ENCODE results near the gene KCNN3.
A peak's percentile ranks its signal among the peaks of the same experiment; 100 is the strongest.

The KCNN3 gene

DNA sequence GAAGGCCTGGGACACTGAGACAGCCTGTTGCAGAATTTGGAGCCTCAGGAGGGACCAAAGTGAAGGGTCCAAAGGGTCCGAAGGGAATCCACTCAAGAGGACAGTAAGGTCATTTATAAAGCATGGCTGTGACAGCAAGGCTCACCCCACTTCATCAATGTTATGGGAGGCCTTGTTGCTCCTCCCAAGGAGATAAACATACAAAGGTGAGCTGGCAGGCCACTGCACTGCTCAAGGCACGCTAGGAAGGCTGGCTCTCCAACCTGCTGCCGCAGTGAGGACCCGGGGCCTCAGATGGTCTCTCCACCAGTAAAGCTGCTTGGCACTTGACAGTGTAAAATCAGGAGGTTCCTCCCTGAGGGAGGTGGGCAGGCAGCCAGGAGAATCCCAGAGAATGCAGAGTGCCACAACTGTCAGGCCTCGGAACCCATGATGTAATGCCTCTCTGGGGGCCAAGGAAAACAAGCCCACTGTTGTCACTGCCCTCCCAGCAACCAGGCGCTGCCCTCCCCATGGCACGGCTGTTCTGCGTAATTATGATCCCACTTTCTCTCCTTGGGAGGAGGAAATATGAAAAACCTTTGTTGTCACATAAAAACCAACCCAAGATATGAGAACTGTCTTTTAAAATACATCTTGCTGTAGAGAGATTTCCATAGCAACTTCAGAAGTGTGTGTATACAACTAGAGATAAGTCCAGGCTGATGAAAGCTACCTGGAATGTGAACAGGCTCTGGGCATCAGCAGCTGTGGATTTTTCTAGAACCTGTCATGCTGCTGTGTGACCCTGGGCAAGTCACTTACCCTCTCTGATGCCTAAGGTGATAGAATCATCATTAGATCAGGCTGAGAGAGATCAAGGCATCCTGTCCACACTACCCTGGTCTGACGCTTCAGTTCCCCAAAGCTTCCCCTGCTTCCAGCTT is 102.5 kb downstream of the KCNN3 start:
- no peak for DNase-seq

DNA sequence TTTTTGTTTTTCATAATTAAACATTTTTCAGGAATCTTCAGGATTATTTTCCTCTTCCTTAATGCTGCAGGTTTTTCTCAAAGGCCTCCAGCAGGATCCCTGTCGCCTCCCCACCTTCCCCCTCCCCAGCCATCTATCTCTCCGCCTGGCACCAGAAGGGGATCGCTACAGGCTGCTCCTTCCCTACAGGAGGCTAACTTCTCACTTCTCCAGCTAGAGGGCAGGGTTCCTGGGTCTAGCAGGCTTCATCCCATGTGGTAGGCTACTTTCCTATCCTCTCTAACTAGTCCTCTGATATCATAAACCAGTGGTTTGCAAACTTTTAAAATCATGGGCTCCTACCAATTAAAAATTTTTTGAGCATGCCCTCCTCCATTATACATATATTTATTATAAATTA is 104.1 kb downstream of the KCNN3 start:
- no peak for DNase-seq

DNA sequence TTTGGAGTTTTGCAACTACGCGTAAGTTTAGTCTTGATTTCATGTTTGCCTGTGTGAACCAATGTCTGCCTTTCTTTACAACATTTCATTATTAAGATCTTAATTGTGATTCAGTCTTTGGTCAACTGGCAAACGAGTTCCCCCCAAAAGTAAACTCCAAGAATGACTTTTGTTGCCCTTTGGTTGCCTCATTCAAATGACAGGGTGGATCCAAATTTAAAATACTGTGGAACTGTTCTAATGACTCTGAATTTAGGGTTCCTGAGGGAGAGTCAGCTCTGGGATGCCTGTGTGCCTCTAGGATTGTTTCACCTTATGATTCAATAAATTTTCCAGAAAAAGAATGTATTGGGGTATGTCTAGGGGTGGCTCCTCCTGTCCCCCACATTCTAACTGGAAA is 105.3 kb downstream of the KCNN3 start:
- DNase-seq, result no peak

DNA sequence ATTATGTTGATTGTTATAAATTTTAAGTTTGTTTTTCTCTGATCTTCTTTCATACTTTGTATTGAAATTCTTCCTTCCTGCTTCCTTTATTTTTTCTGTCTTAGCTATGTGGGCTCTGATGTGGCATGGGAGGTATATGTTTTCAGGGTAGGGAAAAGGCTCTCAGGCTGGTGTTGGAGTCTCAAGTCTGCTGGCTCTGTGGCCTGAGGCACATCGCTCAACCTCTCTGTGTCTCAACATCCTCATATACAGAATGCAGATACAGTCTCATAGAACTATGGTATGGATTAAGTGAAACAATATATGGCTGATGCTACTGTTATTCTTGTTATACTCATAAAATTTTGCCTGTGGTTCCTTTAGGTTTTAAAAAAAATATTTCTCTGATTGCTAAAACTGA is 105.9 kb downstream of the KCNN3 start:
- no peak for DNase-seq

DNA sequence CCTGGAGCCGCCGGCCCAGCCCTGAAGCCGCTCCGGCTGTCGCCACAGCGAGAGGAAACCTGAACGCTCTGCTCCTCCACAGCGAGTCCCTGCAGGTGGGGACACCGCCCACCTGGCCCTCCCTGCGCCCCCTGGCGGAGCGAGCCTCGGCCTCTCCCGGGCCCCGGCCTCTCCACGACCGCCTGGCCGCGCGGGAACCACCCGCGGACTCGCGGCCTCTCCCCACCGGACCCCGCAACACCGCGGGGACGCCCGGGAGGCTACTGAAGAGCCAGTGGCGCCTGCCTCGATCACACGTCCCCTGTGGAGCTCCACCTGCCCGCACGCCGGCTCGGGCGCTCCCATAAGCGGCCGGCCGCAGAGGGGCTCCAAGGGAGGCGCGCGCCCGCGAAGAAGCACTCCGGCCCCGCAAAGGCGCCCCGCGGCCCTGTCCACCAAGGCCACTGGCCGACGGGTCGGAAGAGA is 109.6 kb downstream of the KCNN3 start:
- DNase-seq, result no peak

DNA sequence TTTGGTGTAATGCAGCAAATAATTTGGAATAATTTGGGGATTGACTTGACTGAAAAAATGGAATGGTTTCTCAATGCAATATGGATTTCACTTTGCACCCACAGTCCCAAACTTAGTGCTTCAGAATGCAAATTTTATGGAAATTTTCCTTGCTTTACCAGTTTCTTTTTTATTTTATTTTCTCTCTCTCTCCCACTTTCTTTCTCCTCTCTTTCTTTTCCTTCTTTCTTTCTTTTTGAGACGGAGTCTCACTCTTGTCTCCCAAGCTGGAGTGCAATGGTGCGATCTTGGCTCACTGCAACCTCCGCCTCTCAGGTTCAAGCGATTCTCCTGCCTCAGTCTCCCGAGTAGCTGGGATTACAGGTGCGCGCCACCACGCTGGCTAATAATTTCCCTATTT is 110.3 kb downstream of the KCNN3 start:
- DNase-seq, result no peak

DNA sequence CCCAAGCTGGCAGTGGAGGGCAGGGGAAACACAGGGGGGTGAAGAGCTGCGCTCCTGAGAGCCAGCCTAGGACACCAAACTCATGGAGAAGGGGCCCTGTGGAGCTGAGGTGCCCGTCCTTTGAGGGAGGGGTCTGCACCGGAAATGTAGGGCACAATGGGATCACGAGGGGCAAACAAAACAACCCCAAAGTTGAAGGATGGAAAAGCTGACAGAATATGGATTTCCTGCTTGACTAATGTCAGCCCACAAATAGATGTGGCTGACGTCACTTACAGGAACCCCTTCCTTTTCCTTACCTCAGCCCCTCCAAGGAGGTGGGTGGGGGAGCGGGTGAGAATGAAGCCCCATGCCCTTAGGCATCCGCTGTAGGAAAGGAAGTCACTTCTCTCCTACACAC is 110.9 kb downstream of the KCNN3 start:
- no peak for DNase-seq

DNA sequence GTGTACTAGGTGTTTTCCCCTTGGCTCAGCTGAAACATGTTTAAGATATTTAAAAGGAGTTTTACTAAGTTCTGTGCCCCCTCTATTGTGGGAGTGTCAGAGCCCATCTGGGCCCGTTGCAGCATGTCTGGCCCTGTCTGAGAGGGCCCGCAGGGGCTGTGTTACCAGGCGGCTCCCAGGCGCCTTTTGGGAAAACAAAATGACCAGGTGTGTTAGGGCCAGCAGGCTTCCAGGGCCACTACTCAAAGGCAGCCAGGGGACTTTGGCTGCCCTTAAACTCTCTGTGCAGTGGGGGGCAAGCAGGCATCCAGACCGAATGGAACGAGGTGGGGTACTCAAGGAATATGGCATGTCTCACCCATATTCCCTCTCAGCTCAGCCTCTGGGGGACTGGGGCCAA is 111.7 kb downstream of the KCNN3 start:
- DNase-seq, result no peak

DNA sequence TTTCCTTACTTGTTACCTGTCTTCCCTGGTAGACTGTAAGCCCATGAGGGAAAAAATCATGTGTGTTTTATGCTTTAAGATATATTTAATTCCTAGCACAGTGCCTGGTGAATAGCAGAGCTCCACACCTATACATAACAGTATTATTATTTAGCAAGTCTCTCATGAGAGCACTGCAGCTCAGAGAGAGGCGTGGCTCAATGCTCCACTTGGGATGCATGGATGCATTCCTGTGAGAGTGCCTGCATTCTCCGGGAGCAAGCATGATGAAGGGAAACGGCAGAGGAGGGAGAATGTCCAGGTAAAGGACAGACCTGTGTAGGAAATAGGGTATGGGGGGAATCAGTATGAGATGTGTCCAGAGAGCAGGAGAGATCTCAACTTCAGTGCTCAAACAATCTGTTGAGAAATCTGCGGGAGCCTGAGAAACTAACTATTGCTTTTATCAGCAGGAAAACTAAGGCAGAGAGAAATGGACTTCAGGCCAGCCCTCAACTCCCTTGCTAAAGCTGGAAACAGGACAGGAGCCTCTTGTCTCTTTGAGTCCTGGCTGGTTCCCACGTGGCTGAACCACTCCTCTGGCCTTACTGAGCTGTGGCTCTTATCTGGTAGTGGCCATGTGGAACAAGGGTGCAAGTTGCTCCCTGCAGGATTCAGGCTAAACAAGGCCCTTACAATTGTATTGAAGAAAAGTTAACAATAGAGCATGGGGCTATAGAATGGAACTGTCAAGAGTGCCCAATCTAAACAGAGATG is 113.1 kb downstream of the KCNN3 start:
- DNase-seq, result no peak

DNA sequence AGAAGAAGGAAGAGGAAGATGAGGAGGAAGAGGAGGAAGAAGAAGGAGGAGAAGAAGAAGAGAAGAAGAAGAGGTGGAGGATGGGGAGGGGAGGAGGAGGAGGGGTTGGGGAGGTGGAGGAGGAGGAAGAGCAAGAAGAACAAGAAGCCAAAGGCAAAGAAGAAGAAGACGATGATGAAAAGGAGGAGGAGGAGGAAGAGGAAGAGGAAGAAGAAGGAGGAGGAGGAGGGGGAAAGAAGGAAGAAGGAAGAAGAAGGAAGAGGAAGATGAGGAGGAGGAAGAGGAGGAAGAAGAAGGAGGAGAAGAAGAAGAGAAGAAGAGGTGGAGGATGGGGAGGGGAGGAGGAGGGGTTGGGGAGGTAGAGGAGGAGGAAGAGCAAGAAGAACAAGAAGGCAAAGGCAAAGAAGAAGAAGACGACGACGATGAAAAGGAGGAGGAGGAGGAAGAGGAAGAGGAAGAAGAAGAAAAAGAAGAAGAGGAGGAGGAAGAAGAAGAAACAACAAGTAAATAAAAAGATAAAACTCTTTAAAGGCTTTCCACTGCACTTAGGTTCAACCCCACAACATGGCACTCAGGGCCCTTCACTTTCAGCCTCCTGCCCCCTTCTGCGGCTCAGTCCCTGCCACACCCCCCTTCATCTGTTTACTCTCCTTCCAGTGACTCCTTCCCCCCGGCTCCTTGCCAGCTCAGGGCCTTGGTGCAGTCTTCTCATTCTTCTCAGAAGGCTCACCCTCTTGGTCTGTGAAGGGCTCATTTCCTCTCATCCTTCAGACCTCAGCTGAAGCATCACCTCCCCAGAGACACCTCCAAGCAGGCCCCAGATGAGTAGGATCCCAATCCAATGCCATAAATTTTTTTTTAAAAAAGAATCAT is 114.0 kb downstream of the KCNN3 start:
- no peak for DNase-seq

DNA sequence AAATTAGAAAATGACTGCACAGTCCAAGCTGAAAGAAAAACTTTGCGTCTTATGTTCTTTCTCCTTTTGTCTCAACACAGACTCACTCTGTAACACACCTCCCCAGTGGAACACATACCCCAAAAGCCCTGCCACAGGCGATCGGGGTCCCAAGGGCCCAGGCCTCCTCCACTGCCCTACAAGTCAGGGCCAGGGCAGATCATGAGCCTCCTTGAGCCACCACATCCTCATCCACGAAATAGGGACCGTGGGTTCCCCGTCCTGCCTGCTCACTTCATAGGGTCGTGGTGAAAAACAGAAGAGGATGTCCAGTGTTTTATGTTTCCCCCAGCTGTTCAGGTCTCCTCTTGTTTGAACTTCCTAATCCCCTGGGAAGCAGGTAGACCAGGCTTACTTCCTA is 116.7 kb downstream of the KCNN3 start:
- DNase-seq, result no peak

DNA sequence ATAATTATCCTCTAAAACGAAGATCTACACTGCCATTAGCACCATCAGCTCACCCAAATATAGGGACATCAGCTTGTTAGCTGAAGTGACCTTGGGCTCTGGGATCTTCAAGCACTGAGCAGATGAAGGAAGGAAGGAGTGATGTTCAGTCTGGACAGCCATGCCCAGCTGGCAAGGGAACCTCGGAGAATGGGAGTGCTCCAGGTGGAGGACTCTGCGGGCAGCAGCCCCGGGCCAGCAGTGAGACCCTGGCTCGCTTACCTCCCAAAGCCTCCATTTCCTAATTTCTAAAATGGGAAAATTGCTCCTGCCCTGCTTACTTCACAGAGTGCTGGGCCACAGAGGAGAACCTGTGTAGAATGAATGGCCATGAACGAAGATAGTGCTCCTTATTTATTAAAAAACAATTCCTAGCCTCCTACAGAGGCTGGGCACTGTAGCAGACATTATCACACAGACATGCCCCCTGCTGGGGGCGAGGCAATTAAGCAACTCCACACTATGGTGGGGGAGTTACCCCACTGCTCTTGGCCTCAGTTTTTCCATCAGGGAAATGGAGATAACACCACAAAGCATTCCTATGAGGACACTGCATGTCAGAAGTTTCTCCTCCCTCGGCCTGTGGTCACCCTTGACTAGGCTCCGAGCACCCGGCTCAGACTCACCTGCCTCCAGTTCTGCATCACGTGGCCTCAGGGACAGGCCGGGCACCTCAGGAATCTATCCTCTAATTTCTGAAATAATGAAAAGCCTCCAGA is 117.6 kb downstream of the KCNN3 start:
- no peak for DNase-seq

DNA sequence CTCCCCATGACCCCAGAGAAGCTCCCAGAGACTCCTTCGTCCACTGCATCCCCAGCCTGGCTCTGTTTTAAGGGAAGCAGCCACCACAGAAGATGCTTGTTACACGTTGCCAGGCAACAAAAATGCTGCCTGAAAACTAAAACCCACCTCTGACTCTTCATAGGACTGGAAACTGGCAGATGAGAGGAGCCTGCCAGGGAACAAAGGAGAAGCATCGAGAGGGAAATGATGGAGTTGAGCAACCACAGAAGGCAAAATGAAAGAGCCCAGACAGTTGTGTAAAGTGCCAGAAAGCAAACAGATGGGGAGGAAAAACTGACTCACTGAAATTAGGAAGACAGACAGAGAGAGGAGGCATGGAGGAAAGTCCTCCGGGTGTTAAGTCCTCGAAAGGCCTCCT is 118.4 kb downstream of the KCNN3 start:
- peak in 1 of 2 experiments; percentile 97 for DNase-seq

DNA sequence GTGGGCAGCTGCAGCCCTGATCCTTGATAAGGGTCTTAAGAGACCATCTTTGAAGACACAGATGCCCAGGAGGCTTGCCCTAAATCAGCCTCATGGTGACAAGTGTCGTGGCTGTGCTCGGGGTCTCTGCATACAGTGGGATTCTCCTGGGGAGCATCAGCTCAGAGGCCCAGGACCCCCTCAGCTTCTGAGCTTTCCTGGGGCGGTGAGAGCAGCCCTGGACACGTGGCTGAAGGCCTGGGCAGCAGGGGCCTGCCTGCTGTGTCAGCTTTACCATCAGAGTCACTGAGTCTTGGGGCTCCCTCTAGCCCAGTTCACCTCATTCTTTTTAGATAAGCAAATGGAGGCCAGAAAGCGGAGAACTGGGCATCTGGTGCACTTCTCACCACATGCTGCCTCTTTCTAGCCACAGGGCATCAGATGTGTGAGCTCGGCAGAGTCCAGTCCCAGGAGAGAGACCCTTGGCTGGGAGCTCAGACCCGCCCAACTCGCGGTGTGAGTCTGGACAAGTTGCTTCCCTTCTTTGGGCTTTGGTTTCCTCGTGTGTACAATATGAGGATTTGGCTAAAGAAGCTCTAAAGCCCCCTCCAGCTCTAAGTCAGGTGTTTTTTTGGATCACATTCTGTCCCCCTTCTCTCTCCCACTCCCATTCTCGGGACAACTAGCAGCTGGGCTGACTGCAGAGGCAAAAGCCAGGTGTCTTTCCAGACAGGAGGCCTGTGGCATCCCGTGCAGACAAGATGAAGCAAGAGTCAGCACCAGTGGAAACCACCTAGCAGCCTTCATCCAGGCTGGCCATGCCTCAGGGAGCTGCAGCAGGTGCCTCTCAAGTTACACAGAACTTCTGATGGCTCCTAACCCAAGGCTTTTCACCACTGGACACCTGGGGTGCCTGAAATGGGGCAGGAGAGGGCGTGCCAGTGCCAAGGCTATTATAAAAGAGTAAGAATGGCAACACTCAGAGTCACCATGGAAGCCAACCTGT is 119.1 kb downstream of the KCNN3 start:
- peak; percentile 91 to 97 for DNase-seq

DNA sequence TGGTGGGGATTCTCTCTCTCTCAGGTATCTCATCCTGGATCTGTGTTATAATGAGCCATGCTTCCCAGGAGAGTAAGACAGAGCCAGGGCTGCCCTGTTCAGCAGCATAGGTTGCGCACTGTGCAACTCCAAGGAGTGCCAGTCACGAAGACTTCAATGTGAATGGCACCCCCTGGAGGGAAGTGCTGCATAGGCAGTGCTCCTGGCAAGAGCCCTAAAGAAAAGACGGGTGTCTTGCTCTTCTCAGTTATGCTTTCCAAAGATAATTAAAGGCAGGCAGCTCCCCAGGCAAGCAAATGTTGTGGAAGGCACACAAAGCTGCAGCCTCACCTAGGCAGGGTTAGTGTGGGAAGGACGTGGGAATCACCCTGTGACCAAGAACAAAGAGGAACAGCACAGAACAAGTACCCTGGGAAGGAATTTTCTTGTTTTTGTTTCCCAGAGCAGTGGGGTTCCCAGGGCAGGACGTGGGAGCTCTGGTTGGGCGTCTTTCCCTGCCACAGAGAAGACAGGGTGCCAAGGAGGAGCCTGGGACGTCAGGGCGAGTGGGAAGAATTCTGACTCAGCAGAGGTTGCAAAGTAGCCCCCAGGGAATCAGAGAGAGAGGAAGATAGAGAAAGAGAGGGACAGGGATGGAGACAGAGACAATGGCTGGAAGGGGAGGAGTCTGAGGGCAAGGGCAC is 120.9 kb downstream of the KCNN3 start:
- DNase-seq, result no peak

DNA sequence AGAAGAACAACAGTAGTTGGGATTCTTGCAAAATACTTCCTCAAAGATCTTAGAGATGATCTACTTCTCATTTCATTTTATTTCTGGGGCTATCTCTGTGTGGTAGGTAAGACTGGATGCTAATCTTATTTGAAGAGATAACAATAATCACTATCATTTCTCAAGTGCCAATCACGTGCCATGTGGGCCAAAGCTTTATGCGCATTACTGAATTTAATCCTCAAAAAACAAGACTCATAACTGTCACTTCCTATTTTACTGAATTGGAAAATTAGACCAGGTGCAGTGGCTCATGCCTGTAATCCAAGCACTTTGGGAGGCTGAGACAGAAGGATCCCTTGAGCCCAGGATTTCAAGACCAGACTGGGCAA is 121.7 kb downstream of the KCNN3 start:
- DNase-seq, result no peak

DNA sequence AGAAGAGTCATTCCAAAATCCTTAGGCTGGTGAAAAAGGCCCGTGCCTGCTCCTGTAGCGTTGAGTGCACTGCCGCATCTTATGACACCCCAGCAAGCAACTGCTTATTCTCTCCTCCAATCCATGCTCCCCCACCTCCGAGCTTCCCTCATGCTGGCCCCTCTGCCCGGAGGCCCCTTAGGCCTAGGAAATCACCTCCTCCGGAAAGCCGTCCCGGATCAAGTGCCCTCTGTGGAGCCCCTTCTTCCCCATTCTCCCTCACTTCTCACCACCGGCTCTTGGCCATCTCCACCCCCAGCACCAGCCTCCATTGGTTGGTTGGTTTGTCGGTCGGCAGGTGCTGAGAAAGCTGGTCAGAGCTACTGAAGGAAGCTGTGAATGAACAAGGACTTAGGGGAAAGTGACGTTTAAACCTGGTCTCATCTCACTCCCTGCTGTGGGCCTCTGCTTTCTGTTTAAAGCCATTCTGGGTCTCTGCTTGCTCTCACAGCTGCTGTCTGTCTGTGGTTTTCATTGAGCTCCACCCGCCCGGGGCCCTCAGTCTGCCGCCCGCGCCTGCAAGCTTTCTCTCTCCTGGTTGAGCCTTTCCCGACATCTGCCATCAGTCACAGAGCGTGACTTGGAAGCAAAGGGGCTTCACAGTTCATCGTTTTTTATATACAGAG is 122.2 kb downstream of the KCNN3 start:
- peak; percentile 95 to 96 for DNase-seq

DNA sequence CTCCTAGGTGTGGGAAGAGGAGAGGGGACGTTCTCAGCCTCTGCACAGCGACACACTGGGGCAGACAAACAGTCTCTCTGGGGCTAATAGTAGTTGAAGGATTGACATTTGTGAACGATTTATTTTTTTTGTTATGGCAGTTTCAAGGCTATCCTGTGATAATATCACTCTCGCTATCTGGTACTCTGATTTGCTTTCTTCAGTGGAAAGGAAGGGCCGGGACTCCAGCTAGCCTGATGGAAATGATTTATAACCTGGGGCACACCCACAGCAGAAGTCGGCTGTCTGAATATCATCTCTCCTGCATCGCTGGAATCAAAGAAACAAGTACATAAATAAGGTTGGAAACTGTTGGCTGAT is 122.7 kb downstream of the KCNN3 start:
- peak in 1 of 2 experiments; percentile 25 for DNase-seq

DNA sequence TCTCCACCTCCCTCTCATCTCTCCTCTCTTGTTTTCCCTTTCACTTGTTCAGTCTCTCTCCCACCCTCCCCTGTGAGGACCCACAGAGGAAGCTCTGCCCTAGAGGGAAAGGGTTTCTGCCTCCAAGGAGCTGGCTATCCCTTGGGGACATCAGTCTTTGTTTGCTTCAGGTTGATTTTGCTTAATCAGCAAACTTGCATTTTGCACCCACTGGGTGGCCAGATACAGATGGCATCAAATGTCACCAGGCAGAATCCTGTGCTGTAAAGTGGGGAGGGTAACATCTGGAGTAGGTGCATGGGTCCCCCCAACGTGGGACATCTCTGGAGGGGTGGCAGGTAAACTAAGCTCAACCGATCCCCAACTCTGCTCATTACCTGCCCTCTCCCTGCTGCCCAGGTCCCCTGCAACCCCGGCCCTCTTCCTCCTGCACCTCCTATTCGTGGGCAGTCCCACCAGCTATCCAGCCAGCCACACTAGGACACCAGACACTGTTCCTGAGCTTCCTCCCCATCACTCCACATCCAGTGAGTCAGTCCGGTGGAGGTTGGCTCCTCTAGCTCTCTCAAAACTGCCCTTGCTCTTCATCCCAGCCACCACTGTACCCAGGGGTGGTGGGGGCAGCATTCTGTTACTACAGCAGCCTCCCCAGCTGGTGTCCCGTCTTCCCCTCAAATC is 123.3 kb downstream of the KCNN3 start:
- DNase-seq, result no peak
